GM19023 (cell line): Measurements from ENCODE around the gene CD22.

Experiments used
- ATAC-seq: cut with Tn5 transposase; IDR thresholded peaks from one replicate; pipeline ENCODE4 v1.9.1; 2021; ENCODE audit warnings: mild to moderate bottlenecking, moderate library complexity; ENCODE audit not compliant: unreplicated experiment

The CD22 gene

GRCh38 chr19:35295792-35296462, 33.1 kb upstream of the CD22 start:
- ATAC-seq: no peak

GRCh38 chr19:35296644-35297514, 32.1 kb upstream of the CD22 start:
- no peak for ATAC-seq

- no peak for ATAC-seq
These were observed 31.5 kb upstream of the CD22 start for GRCh38 chr19:35297515-35297848.

GRCh38 chr19:35297922-35298321, 31.1 kb upstream of the CD22 start:
- no peak for ATAC-seq

GRCh38 chr19:35298561-35298972, 30.4 kb upstream of the CD22 start:
- no peak for ATAC-seq

GRCh38 chr19:35299523-35300338, 29.3 kb upstream of the CD22 start:
- no peak for ATAC-seq

- no peak for ATAC-seq
These were observed 28.7 kb upstream of the CD22 start for GRCh38 chr19:35300339-35300649.

GRCh38 chr19:35301961-35302360, 27.0 kb upstream of the CD22 start:
- no peak for ATAC-seq

GRCh38 chr19:35302446-35302845, 26.5 kb upstream of the CD22 start:
- no peak for ATAC-seq

- no peak for ATAC-seq
These were observed 25.6 kb upstream of the CD22 start for GRCh38 chr19:35303357-35303915.

- ATAC-seq: no peak
These were observed 25.0 kb upstream of the CD22 start for GRCh38 chr19:35304036-35304435.

- ATAC-seq: no peak
These were observed 23.8 kb upstream of the CD22 start for GRCh38 chr19:35305181-35305580.

GRCh38 chr19:35306473-35307246, 22.3 kb upstream of the CD22 start:
- no peak for ATAC-seq

- no peak for ATAC-seq
These were observed 21.1 kb upstream of the CD22 start for GRCh38 chr19:35307931-35308330.

GRCh38 chr19:35308910-35309309, 20.1 kb upstream of the CD22 start:
- no peak for ATAC-seq

- no peak for ATAC-seq
These were observed 19.3 kb upstream of the CD22 start for GRCh38 chr19:35309481-35310279.

GRCh38 chr19:35310331-35310730, 18.7 kb upstream of the CD22 start:
- no peak for ATAC-seq

GRCh38 chr19:35310811-35311465, 18.0 kb upstream of the CD22 start:
- no peak for ATAC-seq

- ATAC-seq: no peak
These were observed 16.9 kb upstream of the CD22 start for GRCh38 chr19:35311901-35312665.
